ENCODE data around the gene PIAS4. TPM values are rescaled to one million over a fixed set of nuclear protein-coding genes. Genes with fewer than 3 reads are reported as not detected.

The PIAS4 gene
- total and polyA plus RNA-seq, 2 of the 13 experiments (the other 11 are each of a cell fraction or from before 2014, with no cell fraction given): 9.0 to 20.1 TPM

- POLR2A ChIA-PET: interaction anchor here (0.6 to 2.8 kb wide), 3 partner anchors 10 to 98 kb away, joined by 4 to 15 read pairs (median 14); partner anchors contain the start of gene EEF2
- TF ChIP-seq PAF1 (CRISPR knock-in tag; IDR thresholded peaks at IDR 0.05) (peak; percentile 70; the same call in 1 of the 2 replicates), IKZF4 (CRISPR knock-in tag; IDR thresholded peaks at IDR 0.05; ENCODE audit: borderline replicate concordance, low read depth, not compliant biosample characterization) (no peak), KDM2A (CRISPR knock-in tag; IDR thresholded peaks at IDR 0.05; ENCODE audit: borderline replicate concordance, low read depth) (0 out of 2 replicates have a peak, but pooled peaks have one; percentile 10), POLR2A (IDR thresholded peaks at IDR 0.05; ENCODE audit: insufficient read depth in 1 of 2, low read depth in 2 of 2, low read length in 2 of 2) (peak in 1 of 2 experiments; percentile 39; a peak in 2 of 4 replicates)
- H4K20me1 ChIP-seq (ENCODE audit: insufficient read depth, low read length): peaks cover 47% of the 10 kb centered on the region
Measured at GRCh38 chr19:3975144-3975543, 32.4 kb upstream of the PIAS4 start.

GRCh38 chr19:3975637-3976087, 31.9 kb upstream of the PIAS4 start:
- peaks cover 41 to 48% of the 10 kb centered on the region in 2 experiments for H3K36me3 ChIP-seq (replicated peaks in 1 of 2; ENCODE audit: control insufficient read depth in 1 of 2, insufficient read depth in 2 of 2, low read length in 2 of 2)
- CTCF ChIA-PET (ENCODE audit: low intra/inter-chr PET ratio, low total read pairs): no interaction called here
- in situ Hi-C loops (cut with HindIII; ENCODE audit: extremely low pct_ligation_motif_present, low pct_unique_long_range_greater_than_20kb): no loop called here

More at GRCh38 chr19:3975144-3975543, 32.4 kb upstream of the PIAS4 start:
- ATAC-seq: no peak
- Histone ChIP-seq H3K27ac (ENCODE audit: extremely low read length, insufficient read depth, low read length) (no peak overlapping the region), H3K4me3 (replicated peaks in 1 of 3; ENCODE audit: insufficient read depth in 1 of 3, low read depth in 2 of 3, low read length in 3 of 3) (no peak overlapping the region), H3K36me3 (replicated peaks in 1 of 2; ENCODE audit: control insufficient read depth in 1 of 2, insufficient read depth in 2 of 2, low read length in 2 of 2) (peaks cover 36 to 43% of the 10 kb centered on the region in 2 experiments), H3K9ac (ENCODE audit: insufficient read depth, low read depth, low read length) (no peak overlapping the region), H3K9me3 (ENCODE audit: low read length) (no peaks in the 10 kb centered on the region), H3K4me1 (ENCODE audit: insufficient read depth, low read length) (peaks cover 6% of the 10 kb centered on the region; the same call in 1 of the 2 replicates), H3K27me3 (ENCODE audit: control insufficient read depth in 1 of 2, insufficient read depth in 2 of 2, low read length in 2 of 2) (no peaks in the 10 kb centered on the region; a peak in 1 of 5 replicates), H3K4me2 (ENCODE audit: low read depth, low read length) (no peak overlapping the region), H3K79me2 (ENCODE audit: insufficient read depth, low read length) (peaks cover 8% of the 10 kb centered on the region), H2AFZ (ENCODE audit: low read length) (no peak overlapping the region)
- CTCF ChIA-PET (ENCODE audit: low intra/inter-chr PET ratio, low total read pairs): no interaction called here
- no peak for DNase-seq (ENCODE audit: low spot score)
- in situ Hi-C loops (cut with HindIII; ENCODE audit: extremely low pct_ligation_motif_present, low pct_unique_long_range_greater_than_20kb): no loop called here
- 95% methylated on average over 8 of the region's 8 CpGs for WGBS (ENCODE audit: low lambda C conversion rate)
- intact Hi-C loops (cut with micrococcal nuclease; ENCODE audit: unreplicated experiment): no loop called here
- BruUV-seq (replicated peaks): no TSS peak
- FAIRE-seq: no peak

More at GRCh38 chr19:3975637-3976087, 31.9 kb upstream of the PIAS4 start:
- H3K27ac ChIP-seq (ENCODE audit: extremely low read length, insufficient read depth, low read length): no peak overlapping the region
- BruUV-seq (replicated peaks): no TSS peak
- intact Hi-C loops (cut with micrococcal nuclease; ENCODE audit: unreplicated experiment): no loop called here
- DNase-seq (ENCODE audit: low spot score) (no peak), FAIRE-seq (no peak), ATAC-seq (no peak)
- no peaks in the 10 kb centered on the region for H3K9me3 ChIP-seq (ENCODE audit: low read length)
- TF ChIP-seq POLR2A (IDR thresholded peaks at IDR 0.05; ENCODE audit: insufficient read depth in 1 of 2, low read depth in 2 of 2, low read length in 2 of 2) (peak; percentile 32 to 57; a peak in 2 of 4 replicates), ZNF235 (CRISPR knock-in tag; IDR thresholded peaks at IDR 0.05; ENCODE audit: borderline replicate concordance) (no peak), MBD4 (IDR thresholded peaks at IDR 0.05; ENCODE audit: borderline replicate concordance, low read length) (no peak), POLR2AphosphoS2 (IDR thresholded peaks at IDR 0.05; ENCODE audit: low read depth, low read length) (peak; percentile 95), FIP1L1 (IDR thresholded peaks at IDR 0.05; ENCODE audit: borderline replicate concordance, insufficient read depth, low read depth, low read length) (0 out of 2 replicates have a peak, but pooled peaks have one; percentile 48), RBM22 (optimal IDR thresholded peaks at IDR 0.05; ENCODE audit: low read length) (peak; percentile 99), SOX13 (IDR thresholded peaks at IDR 0.05) (no peak), SOX13 (CRISPR knock-in tag; conservative IDR thresholded peaks at IDR 0.05 in 1 of 2, IDR thresholded peaks at IDR 0.05 in 1 of 2) (peak in 1 of 2 experiments; percentile 96; a peak in 2 of 4 replicates), RBFOX2 (IDR thresholded peaks at IDR 0.05; ENCODE audit: low read depth, low read length) (peak; percentile 10; the same call in 1 of the 2 replicates), POLR2AphosphoS5 (IDR thresholded peaks at IDR 0.05; ENCODE audit: low read depth, low read length) (peak; percentile 60), SNAPC5 (CRISPR knock-in tag; IDR thresholded peaks at IDR 0.05; ENCODE audit: borderline replicate concordance) (no peak), PAF1 (CRISPR knock-in tag; IDR thresholded peaks at IDR 0.05) (peak; percentile 79; the same call in 1 of the 2 replicates), SSRP1 (CRISPR knock-in tag; IDR thresholded peaks at IDR 0.05) (peak; percentile 43; the same call in 1 of the 2 replicates)
- H3K27me3 ChIP-seq (ENCODE audit: control insufficient read depth in 1 of 2, insufficient read depth in 2 of 2, low read length in 2 of 2): no peaks in the 10 kb centered on the region
- peaks cover 7% of the 10 kb centered on the region; the same call in 1 of the 2 replicates for H3K4me1 ChIP-seq (ENCODE audit: insufficient read depth, low read length)
- 93% methylated on average over 14 of the region's 14 CpGs for WGBS (ENCODE audit: low lambda C conversion rate)
- H2AFZ ChIP-seq (ENCODE audit: low read length): no peak overlapping the region
- POLR2A ChIA-PET: interaction anchor here (0.6 to 2.8 kb wide), 3 partner anchors 10 to 98 kb away, joined by 4 to 15 read pairs (median 14); partner anchors contain the start of gene EEF2
- H3K4me2 ChIP-seq (ENCODE audit: low read depth, low read length): no peak overlapping the region
- H3K9ac ChIP-seq (ENCODE audit: insufficient read depth, low read depth, low read length): no peak overlapping the region
- H3K4me3 ChIP-seq (replicated peaks in 1 of 3; ENCODE audit: insufficient read depth in 1 of 3, low read depth in 2 of 3, low read length in 3 of 3): no peak overlapping the region
- peaks cover 52% of the 10 kb centered on the region for H4K20me1 ChIP-seq (ENCODE audit: insufficient read depth, low read length)
- H3K79me2 ChIP-seq (ENCODE audit: insufficient read depth, low read length): peaks cover 7% of the 10 kb centered on the region

Measured in HepG2 (cell line).